Colonic mucosa (tissue), 4 donors: ENCODE results near the gene PLOD3. TPM values are rescaled to one million over a fixed set of nuclear protein-coding genes. Genes with fewer than 3 reads are reported as not detected.
A peak's percentile ranks its signal among the peaks of the same experiment; 100 is the strongest.

Experiments used
- DNase-seq: peaks from one replicate; pipeline ENCODE4 v3.0.0-alpha.2; 2020
- H3K27ac ChIP-seq: fragments of 200-600 bp; one replicate; pipeline ENCODE4 v1.8.0; 2021
- H3K27me3 ChIP-seq: fragments of 200-600 bp; one replicate; pipeline ENCODE4 v1.8.0; 2021
- H3K36me3 ChIP-seq: fragments of 200-600 bp; one replicate; pipeline ENCODE4 v1.8.0; 2021
- H3K4me1 ChIP-seq: fragments of 200-600 bp; one replicate; pipeline ENCODE4 v1.8.0; 2021; ENCODE audit warnings: mild to moderate bottlenecking
- H3K4me3 ChIP-seq: fragments of 200-600 bp; one replicate; pipeline ENCODE4 v1.8.0; 2021
- H3K9ac ChIP-seq, 2 donors: one replicate each; pipeline ENCODE4 v1.7.0; 2013; ENCODE audit warnings: control low read depth in 2 of 2, low read depth in 2 of 2, low read length in 2 of 2
- H3K9me3 ChIP-seq: fragments of 200-600 bp; one replicate; pipeline ENCODE4 v1.8.0; 2021
- CTCF ChIP-seq: fragments of 200-600 bp; IDR thresholded peaks from one replicate; pipeline ENCODE4 v1.8.0; 2022; ENCODE audit warnings: antibody characterized with exemption, mild to moderate bottlenecking
- intact Hi-C: fragments of 100-400 bp; cut with DNase I; formaldehyde crosslinking; loops from one replicate; pipeline ENCODE4 v1.14.1; 2022
- total RNA-seq, 2 donors: library from RNA; stranded (reverse); fragmentation: NEBNext Ultra II Directional in 1 of 2; extraction: Animal tissue kit (Norgen Biotek cat#: 25700) in 1 of 2; gene quantifications; one replicate each; pipeline ENCODE4 v1.2.1, GENCODE V29; 2021
- donor health status: healthy.
- donor health status: DM: no; HTN: no; CAD: no.
- donor health status: DM: no; HTN: no; CAD: no.

The PLOD3 gene
- total RNA-seq, 2 donors from 2014 or later, result 67.9 to 149 TPM

- intact Hi-C loops, result no loop called here
- no peak for TF ChIP-seq CTCF
- no peaks in the 10 kb centered on the region for H3K36me3 ChIP-seq
- DNase-seq, result no peak
- no peak overlapping the region for H3K9ac ChIP-seq
- H3K9me3 ChIP-seq, result no peaks in the 10 kb centered on the region
- no peak overlapping the region for H3K4me3 ChIP-seq
- H3K27ac ChIP-seq, result no peak overlapping the region
- H3K27me3 ChIP-seq, result no peaks in the 10 kb centered on the region
- peaks cover 6% of the 10 kb centered on the region for H3K4me1 ChIP-seq
These were observed 22.0 kb upstream of the PLOD3 start for GRCh38 chr7:101239191-101239950.

GRCh38 chr7:101238226-101239182 lies 21.1 kb upstream of the PLOD3 start:
- peak overlapping the region; percentile 52 for H3K27ac ChIP-seq
- no peaks in the 10 kb centered on the region for H3K36me3 ChIP-seq
- peak overlapping the region; percentile 56 to 90 for H3K9ac ChIP-seq
- no peak for DNase-seq
- TF ChIP-seq CTCF, result no peak
- no peak overlapping the region for H3K4me3 ChIP-seq
- H3K4me1 ChIP-seq, result peaks cover 2% of the 10 kb centered on the region
- H3K27me3 ChIP-seq, result no peaks in the 10 kb centered on the region
- intact Hi-C loops, result no loop called here
- no peaks in the 10 kb centered on the region for H3K9me3 ChIP-seq

GRCh38 chr7:101237206-101238067 lies 20.1 kb upstream of the PLOD3 start, which contains the start of gene CLDN15:
Gene CLDN15, minus strand, starts transcription at chr7:101237802. Its CDS starts 221 bp downstream, at chr7:101237581.
- DNase-seq, result peak; percentile 86
- Histone ChIP-seq H3K4me3 (peak within 1 kb of the TSS; percentile 26), H3K36me3 (no peaks in the 10 kb centered on the region), H3K27me3 (no peaks in the 10 kb centered on the region), H3K27ac (peak within 1 kb of the TSS; percentile 52), H3K9me3 (no peaks in the 10 kb centered on the region), H3K4me1 (no peaks in the 10 kb centered on the region), H3K9ac (peak within 1 kb of the TSS; percentile 56 to 90)
- TF ChIP-seq CTCF, result no peak
- intact Hi-C loops, result no loop called here

- H3K9ac ChIP-seq, result peak overlapping the region; percentile 46 to 90
- DNase-seq, result no peak
- H3K27ac ChIP-seq, result peak overlapping the region; percentile 52
- TF ChIP-seq CTCF, result no peak
- no peaks in the 10 kb centered on the region for H3K9me3 ChIP-seq
- H3K27me3 ChIP-seq, result no peaks in the 10 kb centered on the region
- H3K36me3 ChIP-seq, result no peaks in the 10 kb centered on the region
- peak overlapping the region; percentile 26 for H3K4me3 ChIP-seq
- no peaks in the 10 kb centered on the region for H3K4me1 ChIP-seq
- intact Hi-C loops, result no loop called here
These were observed 19.0 kb upstream of the PLOD3 start for GRCh38 chr7:101236292-101236835.
